H9 (cell line): ENCODE results near the gene ZNF831. TPM values are rescaled to one million over a fixed set of nuclear protein-coding genes. Genes with fewer than 3 reads are reported as not detected.

Experiments used
- DNase-seq: peaks from one replicate; pipeline ENCODE4 v3.0.0-alpha.2; 2017
- H2AFZ ChIP-seq: one replicate; pipeline ENCODE4 v1.6.1; 2013; ENCODE audit warnings: mild to moderate bottlenecking, low read length, control low read depth, moderate library complexity
- H2AK5ac ChIP-seq: 2 replicates; pipeline ENCODE4 v1.6.1; 2013; ENCODE audit warnings: low read length, control low read depth, mixed read lengths; ENCODE audit not compliant: insufficient read length
- H2BK120ac ChIP-seq: one replicate; pipeline ENCODE4 v1.6.1; 2013; ENCODE audit warnings: low read depth, mild to moderate bottlenecking, low read length, control low read depth, inconsistent platforms; ENCODE audit not compliant: poor library complexity, severe bottlenecking
- H2BK12ac ChIP-seq: 2 replicates; pipeline ENCODE4 v1.6.1; 2013; ENCODE audit warnings: low read length, control low read depth, mixed read lengths, low read depth; ENCODE audit not compliant: insufficient read length
- H2BK15ac ChIP-seq: 2 replicates; pipeline ENCODE4 v1.6.1; 2013; ENCODE audit warnings: low read depth, low read length, control low read depth
- H2BK20ac ChIP-seq: one replicate; pipeline ENCODE4 v1.6.1; 2013; ENCODE audit warnings: low read depth, mild to moderate bottlenecking, low read length, control low read depth, inconsistent platforms; ENCODE audit not compliant: poor library complexity, severe bottlenecking
- H2BK5ac ChIP-seq: 2 replicates; pipeline ENCODE4 v1.6.1; 2013; ENCODE audit warnings: low read length, control low read depth, mixed read lengths; ENCODE audit not compliant: insufficient read length
- H3K14ac ChIP-seq: 2 replicates; pipeline ENCODE4 v1.6.1; 2013; ENCODE audit warnings: low read length, control low read depth; ENCODE audit not compliant: insufficient read depth
- H3K18ac ChIP-seq: 2 replicates; pipeline ENCODE4 v1.6.1; 2013; ENCODE audit warnings: low read depth, mild to moderate bottlenecking, mixed read lengths, low read length, control low read depth; ENCODE audit not compliant: insufficient read length
- H3K23ac ChIP-seq: 2 replicates; pipeline ENCODE4 v1.6.1; 2013; ENCODE audit warnings: low read length, control low read depth, mixed read lengths, low read depth; ENCODE audit not compliant: insufficient read length
- H3K23me2 ChIP-seq: 2 replicates; pipeline ENCODE4 v1.6.1; 2013; ENCODE audit warnings: low read depth, mild to moderate bottlenecking, mixed read lengths, low read length, control low read depth; ENCODE audit not compliant: insufficient read length, poor library complexity, severe bottlenecking
- H3K27ac ChIP-seq: 2 replicates; pipeline ENCODE4 v1.5.1; 2013; ENCODE audit warnings: low read length, control low read depth, mixed read lengths, low read depth; ENCODE audit not compliant: insufficient read length
- H3K27me3 ChIP-seq: 2 replicates; pipeline ENCODE4 v1.6.1; 2013; ENCODE audit warnings: low read length, control low read depth, inconsistent platforms; ENCODE audit not compliant: insufficient read depth
- H3K4ac ChIP-seq: 2 replicates; pipeline ENCODE4 v1.6.1; 2013; ENCODE audit warnings: low read depth, mild to moderate bottlenecking, control low read depth, inconsistent platforms, low read length, moderate library complexity
- H3K4me1 ChIP-seq: 2 replicates; pipeline ENCODE4 v1.6.1; 2013; ENCODE audit warnings: low read length, control low read depth, inconsistent platforms; ENCODE audit not compliant: insufficient read depth
- H3K4me2 ChIP-seq: 2 replicates; pipeline ENCODE4 v1.6.1; 2013; ENCODE audit warnings: low read length, control low read depth, mixed read lengths; ENCODE audit not compliant: insufficient read length, insufficient read depth
- H3K56ac ChIP-seq: 2 replicates; pipeline ENCODE4 v1.6.1; 2013; ENCODE audit warnings: low read depth, mild to moderate bottlenecking, mixed read lengths, low read length, control low read depth; ENCODE audit not compliant: insufficient read length
- H3K79me1 ChIP-seq: 2 replicates; pipeline ENCODE4 v1.6.1; 2013; ENCODE audit warnings: low read depth, mild to moderate bottlenecking, moderate library complexity, low read length, control low read depth, inconsistent platforms; ENCODE audit not compliant: insufficient read depth, poor library complexity, severe bottlenecking
- H3K79me2 ChIP-seq: 2 replicates; pipeline ENCODE4 v1.6.1; 2013; ENCODE audit warnings: low read length, control low read depth, inconsistent platforms; ENCODE audit not compliant: insufficient read depth
- H3K9ac ChIP-seq: 2 replicates; pipeline ENCODE4 v1.6.1; 2013; ENCODE audit warnings: low read length, control low read depth, mixed read lengths; ENCODE audit not compliant: insufficient read length; ENCODE audit errors: extremely low read depth
- H3K9me3 ChIP-seq: one replicate; pipeline ENCODE4 v1.6.1; 2013; ENCODE audit warnings: low read depth, low read length, inconsistent platforms; ENCODE audit not compliant: control insufficient read depth
- H3T11ph ChIP-seq: one replicate; pipeline ENCODE4 v1.6.1; 2013; ENCODE audit warnings: mild to moderate bottlenecking, low read length, control low read depth, inconsistent platforms
- H4K20me1 ChIP-seq: one replicate; pipeline ENCODE4 v1.6.1; 2013; ENCODE audit not compliant: control insufficient read depth, insufficient read length, insufficient read depth
- H4K5ac ChIP-seq: 2 replicates; pipeline ENCODE4 v1.6.1; 2013; ENCODE audit warnings: low read depth, mild to moderate bottlenecking, mixed read lengths, low read length, control low read depth; ENCODE audit not compliant: insufficient read length
- H4K8ac ChIP-seq: replicated peaks from 2 replicates; pipeline ENCODE4 v1.6.1; 2013; ENCODE audit warnings: low read length, control low read depth, mixed read lengths, low read depth; ENCODE audit not compliant: insufficient read length
- H4K91ac ChIP-seq: 2 replicates; pipeline ENCODE4 v1.6.1; 2013; ENCODE audit warnings: low read depth, mild to moderate bottlenecking, moderate library complexity, mixed read lengths, low read length, control low read depth; ENCODE audit not compliant: insufficient read length
- H3K27ac Mint-ChIP-seq, 3 experiments: 2 replicates in 2 of 3; 3 replicates in 1 of 3; pipeline ENCODE4 v1.8.0; 2020 to 2021; ENCODE audit warnings: mixed read lengths in 3 of 3, mild to moderate bottlenecking in 1 of 3, moderate library complexity in 1 of 3
- H3K27me3 Mint-ChIP-seq: 2 replicates; pipeline ENCODE4 v1.8.0; 2021; ENCODE audit warnings: low read depth, mild to moderate bottlenecking, moderate library complexity, mixed read lengths
- H3K36me3 Mint-ChIP-seq, 3 experiments: 2 replicates in 2 of 3; 3 replicates in 1 of 3; pipeline ENCODE4 v1.8.0; 2020 to 2021; ENCODE audit warnings: low read depth in 3 of 3, mixed read lengths in 3 of 3; ENCODE audit not compliant: insufficient read depth in 1 of 3
- H3K4me1 Mint-ChIP-seq, 2 experiments: 2 replicates each; pipeline ENCODE4 v1.8.0; 2020; ENCODE audit warnings: mixed read lengths in 2 of 2
- H3K4me3 Mint-ChIP-seq, 2 experiments: 2 replicates in 1 of 2; 3 replicates in 1 of 2; pipeline ENCODE4 v1.8.0; 2020 to 2021; ENCODE audit warnings: mild to moderate bottlenecking in 2 of 2, mixed read lengths in 2 of 2, moderate library complexity in 1 of 2
- H3K9me3 Mint-ChIP-seq, 2 experiments: 2 replicates in 1 of 2; 3 replicates in 1 of 2; pipeline ENCODE4 v1.8.0; 2020; ENCODE audit warnings: mild to moderate bottlenecking in 2 of 2, mixed read lengths in 2 of 2, moderate library complexity in 1 of 2
- WGBS: extraction: QIAGEN DNeasy Blood & Tissue Kit; methylation state at CpG from one replicate; pipeline ENCODE4 v1.1.7; 2013; ENCODE audit warnings: missing lambda C conversion rate, low lambda C conversion rate, mixed read lengths; ENCODE audit not compliant: insufficient read length; ENCODE audit errors: extremely low coverage; 5-methylcytosine and 5-hydroxymethylcytosine counted together
- total RNA-seq: library from RNA; stranded (reverse); gene quantifications from 2 replicates; pipeline ENCODE4 v1.2.1, GENCODE V29; 2021
- TF ChIP-seq, protein P1 (sequence below): fragments of 200-600 bp; sonication (generic); conservative IDR thresholded peaks from 3 replicates; pipeline ENCODE4 v1.8.0; 2021; ENCODE audit warnings: antibody characterized with exemption, mild to moderate bottlenecking

ZNF831 gene
- total RNA-seq, 1 experiment from 2014 or later: not detected

DNA sequence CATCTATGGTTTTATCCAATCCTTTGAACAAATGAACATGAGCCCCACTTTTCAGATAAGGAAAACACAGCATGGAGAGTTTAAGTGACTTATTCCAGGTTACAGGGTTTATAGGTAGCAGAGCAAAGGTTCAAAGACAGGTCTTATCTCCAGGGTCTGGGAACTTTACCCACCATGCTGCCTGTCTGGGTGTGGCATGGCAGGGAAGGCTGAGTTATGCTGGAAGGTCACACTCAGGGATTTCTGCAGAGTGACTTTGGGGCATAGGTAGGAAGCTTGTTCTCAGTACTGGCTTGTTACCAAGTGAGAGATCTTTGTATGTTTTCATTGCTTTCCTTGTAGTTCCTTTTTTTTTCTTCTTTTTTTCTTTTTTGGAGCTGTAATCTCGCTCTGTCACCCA, 1.8 kb downstream of the ZNF831 start:
- Histone ChIP-seq H3K18ac (no peak overlapping the region), H2BK12ac (no peak overlapping the region), H2AFZ (no peak overlapping the region), H2BK120ac (no peak overlapping the region), H4K20me1 (no peaks in the 10 kb centered on the region), H3K23me2 (no peaks in the 10 kb centered on the region), H4K8ac (no peak overlapping the region), H3K23ac (no peak overlapping the region), H2AK5ac (no peak overlapping the region), H3T11ph (no peak overlapping the region), H4K5ac (no peak overlapping the region), H3K9me3 (no peaks in the 10 kb centered on the region), H3K79me2 (no peaks in the 10 kb centered on the region), H3K56ac (no peak overlapping the region), H2BK15ac (no peak overlapping the region), H3K27ac (no peak overlapping the region), H3K27me3 (no peaks in the 10 kb centered on the region), H4K91ac (no peak overlapping the region), H3K9ac (no peak overlapping the region), H3K79me1 (no peaks in the 10 kb centered on the region), H3K4ac (no peak overlapping the region), H2BK20ac (no peak overlapping the region), H3K4me2 (no peak overlapping the region), H3K4me1 (no peaks in the 10 kb centered on the region), H2BK5ac (no peak overlapping the region), H3K14ac (no peak overlapping the region)
- TF ChIP-seq, protein P1, sequence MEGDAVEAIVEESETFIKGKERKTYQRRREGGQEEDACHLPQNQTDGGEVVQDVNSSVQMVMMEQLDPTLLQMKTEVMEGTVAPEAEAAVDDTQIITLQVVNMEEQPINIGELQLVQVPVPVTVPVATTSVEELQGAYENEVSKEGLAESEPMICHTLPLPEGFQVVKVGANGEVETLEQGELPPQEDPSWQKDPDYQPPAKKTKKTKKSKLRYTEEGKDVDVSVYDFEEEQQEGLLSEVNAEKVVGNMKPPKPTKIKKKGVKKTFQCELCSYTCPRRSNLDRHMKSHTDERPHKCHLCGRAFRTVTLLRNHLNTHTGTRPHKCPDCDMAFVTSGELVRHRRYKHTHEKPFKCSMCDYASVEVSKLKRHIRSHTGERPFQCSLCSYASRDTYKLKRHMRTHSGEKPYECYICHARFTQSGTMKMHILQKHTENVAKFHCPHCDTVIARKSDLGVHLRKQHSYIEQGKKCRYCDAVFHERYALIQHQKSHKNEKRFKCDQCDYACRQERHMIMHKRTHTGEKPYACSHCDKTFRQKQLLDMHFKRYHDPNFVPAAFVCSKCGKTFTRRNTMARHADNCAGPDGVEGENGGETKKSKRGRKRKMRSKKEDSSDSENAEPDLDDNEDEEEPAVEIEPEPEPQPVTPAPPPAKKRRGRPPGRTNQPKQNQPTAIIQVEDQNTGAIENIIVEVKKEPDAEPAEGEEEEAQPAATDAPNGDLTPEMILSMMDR: no peak
- Mint-ChIP-seq H3K36me3 (no peaks in the 10 kb centered on the region; a peak in 1 of 7 replicates), H3K27me3 (peaks cover 19% of the 10 kb centered on the region), H3K4me3 (no peak overlapping the region), H3K9me3 (no peaks in the 10 kb centered on the region), H3K4me1 (no peaks in the 10 kb centered on the region), H3K27ac (no peak overlapping the region)
- DNase-seq: no peak
- no CpG with 5 or more reads among the region's 1 CpG for WGBS
